GM21390 (cell line): ENCODE measurements around the gene NIPBL.
"Not testable (repeated sequence)": the region's sequence is repeated elsewhere in the genome, so short reads cannot be mapped to it uniquely, and the experiment has no call there.

ENCODE experiments used
- ATAC-seq: cut with Tn5 transposase; IDR thresholded peaks from one replicate; pipeline ENCODE4 v1.9.1; 2021; ENCODE audit not compliant: unreplicated experiment

Gene NIPBL

GRCh38 chr5:37082977-37083376 lies 206.4 kb downstream of the NIPBL start:
- ATAC-seq = not testable (repeated sequence)

DNA sequence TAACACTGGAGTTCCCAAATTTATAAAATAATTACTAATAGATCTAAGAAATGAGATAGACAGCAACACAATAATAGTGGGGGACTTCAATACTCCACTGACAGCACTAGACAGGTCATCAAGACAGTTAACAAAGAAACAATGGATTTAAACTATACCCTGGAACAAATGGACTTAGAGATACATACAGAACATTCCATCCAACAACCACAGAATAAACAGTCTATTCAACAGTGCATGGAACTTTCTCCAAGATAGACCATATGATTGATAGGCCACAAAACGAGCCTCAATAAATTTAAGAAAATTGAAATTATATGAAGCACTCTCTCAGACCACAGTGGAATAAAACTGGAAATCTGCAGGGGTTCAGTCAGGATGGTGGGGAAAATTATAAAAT lies 209.5 kb downstream of the NIPBL start:
- ATAC-seq = not testable (repeated sequence)

DNA sequence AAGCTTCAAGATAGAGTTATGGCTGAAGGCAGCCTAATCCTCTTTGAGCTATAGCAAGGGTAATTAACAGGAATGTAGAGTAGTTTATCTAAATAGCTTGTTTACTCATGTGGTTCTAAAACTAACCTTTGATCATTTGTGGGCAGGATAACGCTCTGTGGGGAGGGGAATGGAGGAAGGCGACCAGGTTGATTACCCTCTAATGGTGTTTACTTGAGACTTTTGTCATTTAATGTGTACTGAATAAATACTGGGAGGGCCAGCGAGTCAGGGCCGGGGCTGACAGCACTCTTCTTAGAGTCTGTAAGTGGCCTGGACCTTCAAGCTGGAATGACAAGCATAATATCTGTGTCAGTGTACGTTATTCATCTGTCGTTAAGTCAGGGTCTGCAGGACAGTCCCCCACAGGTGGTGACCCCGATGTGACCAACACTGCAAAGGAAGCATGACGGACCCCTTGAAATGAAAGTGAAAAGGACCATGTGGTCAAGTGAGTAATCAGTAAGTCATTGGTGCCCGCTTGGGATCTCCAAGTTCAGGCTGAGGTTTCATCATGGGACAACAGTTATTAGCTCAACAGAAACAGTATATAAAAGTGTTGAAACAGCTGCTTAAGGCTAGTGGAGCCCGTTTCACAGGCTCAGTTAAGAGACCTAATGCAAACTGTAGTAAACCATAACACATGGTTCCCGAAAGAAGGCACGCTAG lies 210.1 kb downstream of the NIPBL start:
- no peak for ATAC-seq

GRCh38 chr5:37088009-37088408 lies 211.4 kb downstream of the NIPBL start:
- ATAC-seq = no peak

GRCh38 chr5:37090123-37090726 lies 213.7 kb downstream of the NIPBL start:
- no peak for ATAC-seq

GRCh38 chr5:37090781-37091180 lies 214.2 kb downstream of the NIPBL start:
- no peak for ATAC-seq

DNA sequence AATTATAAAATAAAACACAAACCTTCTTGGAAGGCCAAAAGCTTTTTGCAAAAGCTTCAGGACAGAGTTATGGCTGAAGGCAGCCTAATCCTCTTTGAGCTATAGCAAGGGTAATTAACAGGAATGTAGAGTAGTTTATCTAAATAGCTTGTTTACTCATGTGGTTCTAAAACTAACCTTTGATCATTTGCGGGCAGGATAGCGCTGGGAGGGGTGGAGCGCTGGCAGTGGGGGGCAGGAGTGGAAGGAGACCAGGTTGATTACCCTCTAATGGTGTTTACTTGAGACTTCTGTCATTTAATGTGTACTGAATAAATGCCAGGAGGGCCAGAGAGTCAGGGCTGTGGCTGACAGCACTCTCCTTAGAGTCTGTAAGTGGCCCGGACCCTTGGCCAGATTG lies 217.2 kb downstream of the NIPBL start:
- not testable (repeated sequence) for ATAC-seq

GRCh38 chr5:37099267-37099666 lies 222.7 kb downstream of the NIPBL start:
- ATAC-seq = not testable (repeated sequence)

- ATAC-seq = no peak
Observed at GRCh38 chr5:37103302-37103701, 226.7 kb downstream of the NIPBL start.

- no peak for ATAC-seq
Observed at GRCh38 chr5:37109338-37109737, 232.8 kb downstream of the NIPBL start.

DNA sequence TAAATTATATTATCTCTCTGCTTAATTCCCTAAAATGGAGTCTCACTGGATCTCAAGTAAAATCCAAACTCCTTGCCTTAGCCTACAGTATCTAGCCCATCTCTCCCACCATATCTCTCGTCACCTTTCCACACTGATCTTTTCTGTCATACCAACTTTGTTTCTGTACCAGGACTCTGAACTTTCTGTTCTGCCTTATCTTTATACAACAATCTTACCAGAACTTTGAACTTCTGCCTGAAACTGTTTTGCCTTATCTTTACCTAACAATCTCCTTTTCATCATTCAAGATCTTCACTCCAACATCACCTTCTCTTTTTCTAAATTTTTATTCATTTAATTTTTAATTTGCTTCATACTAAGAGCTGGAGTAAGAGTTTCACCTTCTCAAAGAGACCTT lies 233.6 kb downstream of the NIPBL start:
- ATAC-seq = no peak

DNA sequence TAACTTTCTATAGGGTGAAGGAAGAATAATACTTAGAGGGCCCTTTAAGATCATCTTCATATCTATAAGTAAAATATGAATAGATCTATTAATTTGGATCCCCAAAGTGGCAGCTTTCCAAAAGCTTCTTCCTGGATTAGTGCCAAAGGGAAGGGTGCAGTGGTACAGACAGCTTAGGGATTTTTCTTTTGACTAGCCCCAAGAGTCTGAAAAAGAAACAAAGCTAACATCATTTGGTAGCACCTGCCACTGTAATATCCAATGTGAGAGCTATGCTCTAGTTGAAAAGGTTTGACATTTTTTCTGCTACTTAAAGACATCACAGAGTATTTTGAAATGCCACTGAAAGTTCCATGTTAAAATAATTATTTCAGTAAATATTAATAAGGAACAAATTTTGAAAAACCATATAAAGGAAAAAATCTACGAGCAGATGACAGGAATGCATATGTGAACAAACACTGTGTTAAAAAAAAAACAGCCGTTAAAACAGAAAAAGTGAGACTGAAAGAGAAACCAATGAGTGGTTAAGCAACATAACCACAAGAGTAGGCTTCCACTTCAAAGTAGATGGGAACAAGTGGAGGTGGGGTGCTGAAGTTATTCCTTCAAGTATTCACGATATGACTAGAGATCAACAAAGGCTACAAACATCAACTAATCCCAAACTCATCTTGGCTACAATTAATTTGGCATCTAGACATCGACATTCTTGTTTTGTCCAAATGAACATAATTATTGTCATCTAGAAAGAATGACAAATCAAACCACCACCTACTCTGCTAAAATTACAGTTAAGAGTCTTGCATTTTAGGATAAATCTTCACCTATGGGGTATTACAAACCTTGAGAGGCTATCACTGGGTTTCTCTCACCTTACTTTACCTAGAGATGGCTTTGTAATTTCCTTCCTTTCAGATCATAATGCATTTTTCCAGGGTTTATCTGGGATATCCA lies 235.1 kb downstream of the NIPBL start:
- peak; percentile 87 for ATAC-seq

- peak; percentile 41 for ATAC-seq
Observed at GRCh38 chr5:37112383-37112991, 235.9 kb downstream of the NIPBL start.
